ENCODE data around the gene LLPH. TPM values are rescaled to one million over a fixed set of nuclear protein-coding genes. Genes with fewer than 3 reads are reported as not detected.

The LLPH gene
- total and polyA plus RNA-seq, 4 donors, result 6.6 to 28.1 (median 19.2) TPM

- H3K27ac ChIP-seq (ENCODE audit: low read depth, low read length), result no peak overlapping the region
- DNase-seq (ENCODE audit: low read depth in 4 of 6, low spot score in 6 of 6), result peak in 4 of 6 donors; percentile 15 to 83 (median 42)
- H3K4me3 ChIP-seq (ENCODE audit: low read depth, low read length), result no peak overlapping the region
- peaks cover 9% of the 10 kb centered on the region for H3K9me3 ChIP-seq (ENCODE audit: control insufficient read depth, insufficient read depth, low read length)
- H3K36me3 ChIP-seq (ENCODE audit: control insufficient read depth, insufficient read depth, low read length), result peaks cover under 1% of the 10 kb centered on the region
- H3K4me1 ChIP-seq (ENCODE audit: control insufficient read depth, insufficient read depth, low read length), result no peaks in the 10 kb centered on the region
- no peaks in the 10 kb centered on the region for H3K27me3 ChIP-seq (ENCODE audit: control insufficient read depth, insufficient read depth, low read length)
- WGBS (ENCODE audit: insufficient coverage), result no CpG with 5 or more reads among the region's 7 CpGs
Measured at GRCh38 chr12:66144791-66145754, 14.5 kb upstream of the LLPH start.

GRCh38 chr12:66143868-66144267 is 13.3 kb upstream of the LLPH start:
- no peaks in the 10 kb centered on the region for H3K36me3 ChIP-seq (ENCODE audit: control insufficient read depth, insufficient read depth, low read length)
- no peak overlapping the region for H3K4me3 ChIP-seq (ENCODE audit: low read depth, low read length)
- H3K4me1 ChIP-seq (ENCODE audit: control insufficient read depth, insufficient read depth, low read length), result no peaks in the 10 kb centered on the region
- no peak overlapping the region for H3K27ac ChIP-seq (ENCODE audit: low read depth, low read length)
- H3K9me3 ChIP-seq (ENCODE audit: control insufficient read depth, insufficient read depth, low read length), result peaks cover 9% of the 10 kb centered on the region
- no peak for DNase-seq (ENCODE audit: low read depth in 4 of 6, low spot score in 6 of 6)
- WGBS (ENCODE audit: insufficient coverage), result no CpG with 5 or more reads among the region's 1 CpG
- no peaks in the 10 kb centered on the region for H3K27me3 ChIP-seq (ENCODE audit: control insufficient read depth, insufficient read depth, low read length)

- Histone ChIP-seq H3K4me1 (ENCODE audit: control insufficient read depth, insufficient read depth, low read length) (no peaks in the 10 kb centered on the region), H3K36me3 (ENCODE audit: control insufficient read depth, insufficient read depth, low read length) (no peaks in the 10 kb centered on the region), H3K9me3 (ENCODE audit: control insufficient read depth, insufficient read depth, low read length) (peaks cover 9% of the 10 kb centered on the region), H3K27me3 (ENCODE audit: control insufficient read depth, insufficient read depth, low read length) (no peaks in the 10 kb centered on the region), H3K27ac (ENCODE audit: low read depth, low read length) (no peak overlapping the region), H3K4me3 (ENCODE audit: low read depth, low read length) (no peak overlapping the region)
- no peak for DNase-seq (ENCODE audit: low read depth in 4 of 6, low spot score in 6 of 6)
Measured at GRCh38 chr12:66142826-66143225, 12.3 kb upstream of the LLPH start.

- DNase-seq (ENCODE audit: low read depth in 4 of 6, low spot score in 6 of 6), result no peak
- no CpG with 5 or more reads among the region's 2 CpGs for WGBS (ENCODE audit: insufficient coverage)
- Histone ChIP-seq H3K36me3 (ENCODE audit: control insufficient read depth, insufficient read depth, low read length) (peaks cover 2% of the 10 kb centered on the region), H3K9me3 (ENCODE audit: control insufficient read depth, insufficient read depth, low read length) (peaks cover 9% of the 10 kb centered on the region), H3K4me1 (ENCODE audit: control insufficient read depth, insufficient read depth, low read length) (no peaks in the 10 kb centered on the region), H3K27me3 (ENCODE audit: control insufficient read depth, insufficient read depth, low read length) (no peaks in the 10 kb centered on the region), H3K4me3 (ENCODE audit: low read depth, low read length) (no peak overlapping the region), H3K27ac (ENCODE audit: low read depth, low read length) (no peak overlapping the region)
Measured at GRCh38 chr12:66141299-66141698, 10.7 kb upstream of the LLPH start.

GRCh38 chr12:66140731-66141130 is 10.2 kb upstream of the LLPH start:
- no peak overlapping the region for H3K27ac ChIP-seq (ENCODE audit: low read depth, low read length)
- H3K36me3 ChIP-seq (ENCODE audit: control insufficient read depth, insufficient read depth, low read length), result peaks cover 2% of the 10 kb centered on the region
- no peak overlapping the region for H3K4me3 ChIP-seq (ENCODE audit: low read depth, low read length)
- peaks cover 9% of the 10 kb centered on the region for H3K9me3 ChIP-seq (ENCODE audit: control insufficient read depth, insufficient read depth, low read length)
- no peak for DNase-seq (ENCODE audit: low read depth in 4 of 6, low spot score in 6 of 6)
- no peaks in the 10 kb centered on the region for H3K4me1 ChIP-seq (ENCODE audit: control insufficient read depth, insufficient read depth, low read length)
- H3K27me3 ChIP-seq (ENCODE audit: control insufficient read depth, insufficient read depth, low read length), result no peaks in the 10 kb centered on the region

- Histone ChIP-seq H3K4me1 (ENCODE audit: control insufficient read depth, insufficient read depth, low read length) (no peaks in the 10 kb centered on the region), H3K36me3 (ENCODE audit: control insufficient read depth, insufficient read depth, low read length) (peaks cover 2% of the 10 kb centered on the region), H3K27ac (ENCODE audit: low read depth, low read length) (no peak overlapping the region), H3K27me3 (ENCODE audit: control insufficient read depth, insufficient read depth, low read length) (no peaks in the 10 kb centered on the region), H3K9me3 (ENCODE audit: control insufficient read depth, insufficient read depth, low read length) (peaks cover 9% of the 10 kb centered on the region), H3K4me3 (ENCODE audit: low read depth, low read length) (no peak overlapping the region)
- DNase-seq (ENCODE audit: low read depth in 4 of 6, low spot score in 6 of 6), result no peak
- 100% methylated on average over 2 of the region's 2 CpGs for WGBS (ENCODE audit: insufficient coverage)
Measured at GRCh38 chr12:66139328-66139727, 8.8 kb upstream of the LLPH start.

- no peaks in the 10 kb centered on the region for H3K27me3 ChIP-seq (ENCODE audit: control insufficient read depth, insufficient read depth, low read length)
- no peaks in the 10 kb centered on the region for H3K4me1 ChIP-seq (ENCODE audit: control insufficient read depth, insufficient read depth, low read length)
- H3K27ac ChIP-seq (ENCODE audit: low read depth, low read length), result no peak overlapping the region
- peaks cover 9% of the 10 kb centered on the region for H3K9me3 ChIP-seq (ENCODE audit: control insufficient read depth, insufficient read depth, low read length)
- no peak overlapping the region for H3K4me3 ChIP-seq (ENCODE audit: low read depth, low read length)
- no CpG with 5 or more reads among the region's 3 CpGs for WGBS (ENCODE audit: insufficient coverage)
- no peak for DNase-seq (ENCODE audit: low read depth in 4 of 6, low spot score in 6 of 6)
- H3K36me3 ChIP-seq (ENCODE audit: control insufficient read depth, insufficient read depth, low read length), result peaks cover 2% of the 10 kb centered on the region
Measured at GRCh38 chr12:66137937-66138336, 7.4 kb upstream of the LLPH start.

- no peak overlapping the region for H3K27ac ChIP-seq (ENCODE audit: low read depth, low read length)
- H3K4me1 ChIP-seq (ENCODE audit: control insufficient read depth, insufficient read depth, low read length), result peaks cover 4% of the 10 kb centered on the region
- no peak overlapping the region for H3K4me3 ChIP-seq (ENCODE audit: low read depth, low read length)
- DNase-seq (ENCODE audit: low read depth in 4 of 6, low spot score in 6 of 6), result no peak
- H3K36me3 ChIP-seq (ENCODE audit: control insufficient read depth, insufficient read depth, low read length), result peaks cover 2% of the 10 kb centered on the region
- no peaks in the 10 kb centered on the region for H3K9me3 ChIP-seq (ENCODE audit: control insufficient read depth, insufficient read depth, low read length)
- no peaks in the 10 kb centered on the region for H3K27me3 ChIP-seq (ENCODE audit: control insufficient read depth, insufficient read depth, low read length)
Measured at GRCh38 chr12:66132408-66132807, 1.9 kb upstream of the LLPH start.

- DNase-seq (ENCODE audit: low read depth in 4 of 6, low spot score in 6 of 6), result no peak
- Histone ChIP-seq H3K4me1 (ENCODE audit: control insufficient read depth, insufficient read depth, low read length) (peaks cover 4% of the 10 kb centered on the region), H3K27me3 (ENCODE audit: control insufficient read depth, insufficient read depth, low read length) (no peaks in the 10 kb centered on the region), H3K4me3 (ENCODE audit: low read depth, low read length) (peak overlapping the region; percentile 92), H3K9me3 (ENCODE audit: control insufficient read depth, insufficient read depth, low read length) (no peaks in the 10 kb centered on the region), H3K27ac (ENCODE audit: low read depth, low read length) (peak overlapping the region; percentile 16), H3K36me3 (ENCODE audit: control insufficient read depth, insufficient read depth, low read length) (peaks cover 4% of the 10 kb centered on the region)
- WGBS (ENCODE audit: insufficient coverage), result 0% methylated on average over 4 of the region's 11 CpGs
Measured at GRCh38 chr12:66131067-66131688, 628 bp upstream of the LLPH start.

GRCh38 chr12:66129934-66130266 is 650 bp downstream of the LLPH start:
- H3K27me3 ChIP-seq (ENCODE audit: control insufficient read depth, insufficient read depth, low read length), result no peaks in the 10 kb centered on the region
- peaks cover 10% of the 10 kb centered on the region for H3K36me3 ChIP-seq (ENCODE audit: control insufficient read depth, insufficient read depth, low read length)
- no peaks in the 10 kb centered on the region for H3K9me3 ChIP-seq (ENCODE audit: control insufficient read depth, insufficient read depth, low read length)
- peaks cover 4% of the 10 kb centered on the region for H3K4me1 ChIP-seq (ENCODE audit: control insufficient read depth, insufficient read depth, low read length)
- DNase-seq (ENCODE audit: low read depth in 4 of 6, low spot score in 6 of 6), result no peak
- no peak overlapping the region for H3K27ac ChIP-seq (ENCODE audit: low read depth, low read length)
- 2% methylated on average over 8 of the region's 8 CpGs for WGBS (ENCODE audit: insufficient coverage)
- H3K4me3 ChIP-seq (ENCODE audit: low read depth, low read length), result peak overlapping the region; percentile 92
